ENCODE measurements around the gene CSNK1A1L. TPM values are rescaled to one million over a fixed set of nuclear protein-coding genes. Genes with fewer than 3 reads are reported as not detected.

CSNK1A1L gene
- total and polyA plus RNA-seq, 2 donors (not counting 3 experiments of a cell fraction or from before 2014, with no cell fraction given) = not detected

DNA sequence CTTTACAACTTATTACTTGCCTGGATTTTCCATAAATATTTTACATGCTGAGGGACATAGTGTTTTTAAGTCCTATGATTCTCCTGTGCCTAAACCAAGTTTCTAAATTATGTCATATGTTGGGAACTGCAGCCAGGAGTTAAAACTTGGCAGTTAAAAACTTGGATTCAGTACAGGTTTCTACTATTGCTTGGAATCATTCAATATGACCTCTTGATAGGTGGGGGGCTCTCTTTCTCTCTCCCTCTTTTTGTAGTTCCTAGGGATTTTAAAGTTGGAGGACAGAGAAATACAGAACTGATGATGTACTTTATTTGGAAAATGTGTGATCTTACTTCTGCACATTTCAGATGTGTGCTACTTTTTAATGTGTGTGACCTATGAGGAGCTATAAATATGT is 4.7 kb downstream of the CSNK1A1L start:
- no peaks in the 10 kb centered on the region for H3K36me3 ChIP-seq (ENCODE audit: control insufficient read depth in 2 of 2, extremely low read depth in 1 of 2, insufficient read depth in 2 of 2, low read length in 2 of 2)
- dilution Hi-C loops (cut with MboI; ENCODE audit: extremely low pct_ligation_motif_present, low sequenced_read_pairs) (no loop called here), intact Hi-C loops (cut with micrococcal nuclease) (loop anchor here (10.0 kb wide), 1 partner anchor 944 kb away; no protein-coding TSS in a partner anchor)
- H3K27me3 ChIP-seq (ENCODE audit: control insufficient read depth in 2 of 2, insufficient read depth in 2 of 2, low read length in 2 of 2) = peaks cover 0 to 2% of the 10 kb centered on the region in 2 experiments
- H3K4me3 ChIP-seq (replicated peaks in 1 of 3; ENCODE audit: insufficient read depth in 1 of 3, low read depth in 1 of 3, low read length in 3 of 3) = no peak overlapping the region
- ChIA-PET POLR2A (no interaction called here), CTCF (no interaction called here)
- H3K4me1 ChIP-seq (ENCODE audit: control insufficient read depth, extremely low read depth, insufficient read depth, low read length) = no peaks in the 10 kb centered on the region
- no peak overlapping the region for H3K27ac ChIP-seq (ENCODE audit: insufficient read depth, low read depth, low read length)
- DNase-seq (ENCODE audit: low read depth, low spot score) = no peak
- H3K4me2 ChIP-seq (ENCODE audit: insufficient read depth, low read length) = no peak overlapping the region
- no peaks in the 10 kb centered on the region for H4K20me1 ChIP-seq (replicated peaks; ENCODE audit: control insufficient read depth, extremely low read depth, insufficient read depth, low read length)
- no peaks in the 10 kb centered on the region for H3K9me3 ChIP-seq (replicated peaks; ENCODE audit: control insufficient read depth, insufficient read depth, low read length)
- no peak for FAIRE-seq
- H2AFZ ChIP-seq (ENCODE audit: low read depth, low read length) = no peak overlapping the region
- no peak overlapping the region for H3K9ac ChIP-seq (replicated peaks; ENCODE audit: extremely low read depth, insufficient read depth, low read length)
- H3K9me1 ChIP-seq (replicated peaks; ENCODE audit: control insufficient read depth, extremely low read depth, insufficient read depth, low read length) = no peaks in the 10 kb centered on the region
- TF ChIP-seq MAX (IDR thresholded peaks at IDR 0.05; ENCODE audit: insufficient read depth, insufficient read length) = no peak
- TF ChIP-seq POLR2A (IDR thresholded peaks at IDR 0.05; ENCODE audit: low read depth, low read length) = no peak
- TF ChIP-seq FOS (IDR thresholded peaks at IDR 0.05; ENCODE audit: borderline replicate concordance, insufficient read depth, low read length) = no peak
- no peak for TF ChIP-seq EZH2 (IDR thresholded peaks at IDR 0.05; ENCODE audit: borderline replicate concordance, low read depth, low read length, severe bottlenecking)
- TF ChIP-seq JUN (IDR thresholded peaks at IDR 0.05; ENCODE audit: borderline replicate concordance, insufficient read depth, insufficient read length, low read depth) = no peak
- TF ChIP-seq GATA2 (IDR thresholded peaks at IDR 0.05; ENCODE audit: insufficient read depth, insufficient read length, low read depth, low read length) = no peak
- TF ChIP-seq CTCF (IDR thresholded peaks at IDR 0.05; ENCODE audit: extremely low read depth in 1 of 2, insufficient read depth in 1 of 2, low read depth in 1 of 2, low read length in 2 of 2) = no peak
- no peak for TF ChIP-seq MYC (IDR thresholded peaks at IDR 0.05; ENCODE audit: low read depth, low read length)
- no peak for TF ChIP-seq POLR2AphosphoS5 (IDR thresholded peaks at IDR 0.05; ENCODE audit: insufficient read depth, low read depth, low read length)
- H3K79me2 ChIP-seq (ENCODE audit: control insufficient read depth, insufficient read depth, low read length) = no peaks in the 10 kb centered on the region
- BruUV-seq (replicated peaks) = no TSS peak

Measured in endothelial cell of umbilical vein (primary cell).